SK-N-SH treated with all-trans-retinoic acid at 6 μM for 48 hours (cell line): Measurements from ENCODE around the gene VWF.

Experiments
- PATZ1 ChIP-seq: fragments of 250-450 bp; sonication (Bioruptor Pico); IDR thresholded peaks from 2 replicates; pipeline ENCODE4 v1.8.0; 2020; ENCODE audit warnings: mild to moderate bottlenecking, moderate library complexity, borderline replicate concordance
- TCF4 ChIP-seq: fragments of 250-450 bp; sonication (Bioruptor Pico); IDR thresholded peaks from 2 replicates; pipeline ENCODE4 v1.8.0; 2021; ENCODE audit warnings: mild to moderate bottlenecking, moderate library complexity, borderline replicate concordance
- TOX ChIP-seq: fragments of 250-450 bp; sonication (Bioruptor Pico); IDR thresholded peaks from 2 replicates; pipeline ENCODE4 v1.8.0; 2021; ENCODE audit warnings: mild to moderate bottlenecking, moderate library complexity, borderline replicate concordance
- ZFP30 ChIP-seq: fragments of 450-650 bp; formaldehyde crosslinking; IDR thresholded peaks from 2 replicates; pipeline ENCODE4 v1.5.0; 2022; ENCODE audit warnings: mild to moderate bottlenecking, moderate library complexity
- ZNF8 ChIP-seq: fragments of 450-650 bp; formaldehyde crosslinking; IDR thresholded peaks from 2 replicates; pipeline ENCODE4 v1.5.0; 2020; ENCODE audit warnings: mild to moderate bottlenecking, moderate library complexity

GRCh38 chr12:5969156-5969973 lies 155.1 kb downstream of the VWF start:
- TF ChIP-seq TCF4 (CRISPR knock-in tag) (no peak), TOX (CRISPR knock-in tag) (no peak), PATZ1 (CRISPR knock-in tag) (no peak), ZFP30 (no peak), ZNF8 (CRISPR knock-in tag) (no peak)
